ENCODE data around the gene KCTD15.

The KCTD15 gene

GRCh38 chr19:33798681-33799111, 2.0 kb downstream of the KCTD15 start:
- no peak for DNase-seq

GRCh38 chr19:33799476-33799875, 2.8 kb downstream of the KCTD15 start:
- DNase-seq = no peak

- no peak for DNase-seq
Measured at GRCh38 chr19:33800012-33800680, 3.5 kb downstream of the KCTD15 start.

GRCh38 chr19:33801411-33801810, 4.7 kb downstream of the KCTD15 start:
- DNase-seq = no peak

- DNase-seq = no peak
Measured at GRCh38 chr19:33802001-33802400, 5.3 kb downstream of the KCTD15 start.

GRCh38 chr19:33802801-33803200, 6.1 kb downstream of the KCTD15 start:
- no peak for DNase-seq

GRCh38 chr19:33803383-33803782, 6.7 kb downstream of the KCTD15 start:
- no peak for DNase-seq

- no peak for DNase-seq
Measured at GRCh38 chr19:33804021-33804799, 7.5 kb downstream of the KCTD15 start.

- no peak for DNase-seq
Measured at GRCh38 chr19:33805313-33805712, 8.6 kb downstream of the KCTD15 start.

- no peak for DNase-seq
Measured at GRCh38 chr19:33805840-33806433, 9.3 kb downstream of the KCTD15 start.

GRCh38 chr19:33806434-33806881, 9.8 kb downstream of the KCTD15 start:
- DNase-seq = no peak

GRCh38 chr19:33808399-33808798, 11.7 kb downstream of the KCTD15 start:
- no peak for DNase-seq

GRCh38 chr19:33809960-33810359, 13.3 kb downstream of the KCTD15 start:
- no peak for DNase-seq

- DNase-seq = no peak
Measured at GRCh38 chr19:33810821-33811220, 14.2 kb downstream of the KCTD15 start.

- DNase-seq = no peak
Measured at GRCh38 chr19:33811246-33811645, 14.6 kb downstream of the KCTD15 start.

- DNase-seq = no peak
Measured at GRCh38 chr19:33811736-33812387, 15.2 kb downstream of the KCTD15 start.

GRCh38 chr19:33812388-33813330, 16.0 kb downstream of the KCTD15 start:
- no peak for DNase-seq

- DNase-seq = no peak
Measured at GRCh38 chr19:33813391-33814101, 16.9 kb downstream of the KCTD15 start.

- no peak for DNase-seq
Measured at GRCh38 chr19:33814181-33815165, 17.8 kb downstream of the KCTD15 start.
